ENCODE data around the gene ST8SIA1. TPM values are rescaled to one million over a fixed set of nuclear protein-coding genes. Genes with fewer than 3 reads are reported as not detected.

Gene ST8SIA1
- total and polyA plus RNA-seq, 2 of the 4 experiments (the other 2 are of a cell fraction): not detected

GRCh38 chr12:22304341-22304740, 30.2 kb downstream of the ST8SIA1 start:
- Histone ChIP-seq H3K23ac (ENCODE audit: low read depth, low read length) (no peak overlapping the region), H2BK120ac (ENCODE audit: low read depth, low read length) (no peak overlapping the region), H4K20me1 (ENCODE audit: insufficient read depth, low read length) (no peaks in the 10 kb centered on the region), H3K9me3 (ENCODE audit: control insufficient read depth, insufficient read depth, low read length) (peaks cover 5% of the 10 kb centered on the region), H3K4me1 (ENCODE audit: control insufficient read depth, insufficient read depth, low read length) (no peaks in the 10 kb centered on the region; the same call in 1 of the 2 replicates), H3K4me2 (ENCODE audit: low read depth, low read length) (no peak overlapping the region), H3K14ac (replicated peaks; ENCODE audit: low read depth, low read length) (no peak overlapping the region), H4K8ac (ENCODE audit: low read depth in 2 of 2, low read length in 2 of 2) (no peak overlapping the region), H3K9me1 (ENCODE audit: insufficient read depth, low read length) (no peaks in the 10 kb centered on the region), H3K4ac (ENCODE audit: low read depth, low read length) (no peak overlapping the region), H3K18ac (ENCODE audit: low read depth, low read length) (no peak overlapping the region), H3K79me1 (ENCODE audit: low read depth in 1 of 2, low read length in 2 of 2) (no peaks in the 10 kb centered on the region), H4K91ac (ENCODE audit: insufficient read depth, low read depth, low read length) (no peak overlapping the region), H2AFZ (replicated peaks; ENCODE audit: low read length, poor library complexity) (no peak overlapping the region), H2AK9ac (replicated peaks; ENCODE audit: low read depth, low read length, poor library complexity) (no peak overlapping the region), H3K9ac (ENCODE audit: low read depth, low read length) (no peak overlapping the region), H2BK20ac (ENCODE audit: low read depth, low read length) (no peak overlapping the region), H3K4me3 (ENCODE audit: insufficient read depth, low read depth, low read length) (no peak overlapping the region), H4K5ac (ENCODE audit: low read depth, low read length) (no peak overlapping the region), H2BK5ac (ENCODE audit: low read depth, low read length, poor library complexity, severe bottlenecking) (no peak overlapping the region), H3K27ac (ENCODE audit: insufficient read depth, low read length) (no peak overlapping the region), H3K36me3 (ENCODE audit: control insufficient read depth, insufficient read depth, low read length) (no peaks in the 10 kb centered on the region), H3K56ac (ENCODE audit: extremely low read depth, insufficient read depth, low read length) (no peak overlapping the region), H2BK15ac (ENCODE audit: low read depth, low read length) (no peak overlapping the region), H3K27me3 (ENCODE audit: control insufficient read depth, insufficient read depth, low read length) (no peaks in the 10 kb centered on the region), H2AK5ac (ENCODE audit: low read depth, low read length) (no peak overlapping the region)
- ChIA-PET POLR2A (ENCODE audit: unreplicated experiment) (no interaction called here), CTCF (no interaction called here)
- dilution Hi-C loops (cut with HindIII; ENCODE audit: low sequenced_read_pairs, unreplicated experiment) (no loop called here), intact Hi-C loops (cut with micrococcal nuclease) (no loop called here), in situ Hi-C loops (cut with MboI; ENCODE audit: low sequenced_read_pairs) (no loop called here)
- no peak for TF ChIP-seq RCOR1 (IDR thresholded peaks at IDR 0.05; ENCODE audit: insufficient replicate concordance, low read length)
- WGBS, 2 experiments (ENCODE audit: extremely low coverage in 2 of 2, insufficient read length in 1 of 2): no CpG with 5 or more reads among the region's 1 CpG
- DNase-seq (no peak), ATAC-seq (ENCODE audit: low read depth) (no peak; the same call in 1 of the 2 replicates)
- BruUV-seq (replicated peaks): no TSS peak
